GM21526 (cell line): ENCODE measurements around the gene IFNL4.

ENCODE experiments used
- ATAC-seq: cut with Tn5 transposase; IDR thresholded peaks from one replicate; pipeline ENCODE4 v1.9.1; 2021; ENCODE audit warnings: moderate library complexity; ENCODE audit not compliant: unreplicated experiment, low FRiP score

IFNL4 gene

GRCh38 chr19:39197808-39198207 is 50.8 kb downstream of the IFNL4 start:
- no peak for ATAC-seq

- no peak for ATAC-seq
These were observed 51.6 kb downstream of the IFNL4 start, which contains the start of gene NCCRP1 for GRCh38 chr19:39196860-39197562. Gene NCCRP1 (plus strand): TSS chr19:39196964. CDS start chr19:39196983, 19 bp downstream.

DNA sequence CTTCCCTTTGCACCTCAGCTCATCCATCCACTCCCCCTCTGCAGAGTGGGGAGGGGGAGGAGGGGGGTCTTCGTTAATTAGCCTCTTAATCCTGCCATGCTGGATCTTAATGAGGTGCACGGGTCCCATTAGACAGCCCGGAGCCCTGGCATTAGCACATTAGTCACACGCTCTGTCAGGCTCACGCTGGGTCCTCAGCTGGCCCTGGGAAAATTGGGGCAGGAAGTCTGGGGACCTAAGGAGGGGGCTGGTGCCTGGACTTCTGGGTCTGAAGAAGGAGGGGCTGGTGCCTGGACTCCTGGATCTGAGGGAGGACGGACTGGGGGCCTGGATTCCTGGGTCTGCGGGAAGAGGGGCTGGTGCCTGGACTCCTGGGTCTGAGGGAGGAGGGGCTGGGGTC is 52.3 kb downstream of the IFNL4 start:
- ATAC-seq = no peak
